Endothelial cell of hepatic sinusoid (primary cell): ENCODE measurements around the gene MAP3K4.

Source experiments
- in situ Hi-C: cut with HindIII; loops from 2 replicates; pipeline ENCODE4 v1.10.0; 2017; ENCODE audit warnings: low sequenced_read_pairs

Gene MAP3K4

DNA sequence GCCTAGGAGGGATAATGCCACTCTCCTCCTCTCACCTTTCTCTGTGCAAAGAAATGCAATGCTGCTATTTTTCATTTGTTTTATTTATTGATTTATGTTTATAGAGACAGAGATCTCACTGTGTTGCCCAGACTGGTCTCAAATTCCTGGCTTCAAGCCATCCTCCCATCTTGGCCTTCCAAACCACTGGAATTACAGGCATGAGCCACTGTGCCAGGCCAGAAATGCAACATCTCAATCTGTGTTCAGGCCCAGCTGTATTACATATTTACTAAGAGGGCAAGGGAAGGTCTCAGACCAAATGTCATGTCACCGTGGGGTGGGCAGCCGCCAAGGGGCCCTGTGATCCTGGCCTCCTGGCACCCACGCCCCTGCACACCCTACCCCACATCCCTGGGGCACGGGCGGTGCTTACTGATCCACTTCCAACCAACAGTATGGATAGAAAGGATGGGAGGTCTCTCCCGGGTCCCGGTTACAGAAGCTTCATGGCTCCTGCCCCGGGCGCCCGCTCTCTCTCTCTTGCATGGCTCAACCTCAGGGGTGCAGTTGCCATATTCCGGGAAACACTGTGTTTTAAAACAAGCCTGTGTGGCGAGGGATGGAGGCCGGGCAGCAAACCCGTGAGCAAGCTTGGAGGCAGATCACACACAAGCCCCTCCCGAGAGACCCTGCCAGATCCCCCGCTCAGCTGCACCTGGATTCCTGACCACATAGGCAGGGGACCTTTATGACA, 170.5 kb downstream of the MAP3K4 start:
- in situ Hi-C loops, result loop anchor here (25.0 kb wide), 1 partner anchor 200 kb away; no protein-coding TSS in a partner anchor

DNA sequence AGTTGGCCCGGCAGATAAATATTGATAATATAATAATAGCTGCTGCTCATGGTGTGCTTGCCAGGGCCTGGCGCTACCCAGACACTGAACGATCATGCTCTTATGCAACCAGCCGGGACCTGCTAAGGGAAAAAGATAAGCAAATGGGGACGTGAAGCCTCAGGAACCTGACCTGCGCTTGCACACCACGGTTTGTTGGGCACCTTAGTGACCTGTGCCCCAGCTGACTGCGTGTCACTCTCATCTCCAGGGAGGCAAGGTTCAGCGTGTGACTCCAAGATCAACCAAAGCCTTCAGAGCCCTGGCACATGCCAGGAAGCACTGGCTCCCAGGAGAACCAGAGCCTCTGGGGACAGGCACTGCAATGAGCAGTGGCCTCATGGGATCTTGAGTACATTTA, 171.2 kb downstream of the MAP3K4 start:
- in situ Hi-C loops, result loop anchor here (25.0 kb wide), 1 partner anchor 200 kb away; no protein-coding TSS in a partner anchor

GRCh38 chr6:161163466-161164181, 172.1 kb downstream of the MAP3K4 start:
- in situ Hi-C loops, result loop anchor here (25.0 kb wide), 1 partner anchor 199 kb away; no protein-coding TSS in a partner anchor

- in situ Hi-C loops, result loop anchor here (25.0 kb wide), 1 partner anchor 198 kb away; no protein-coding TSS in a partner anchor
Measured at GRCh38 chr6:161164182-161164625, 172.6 kb downstream of the MAP3K4 start.

- in situ Hi-C loops, result loop anchor here (25.0 kb wide), 1 partner anchor 196 kb away; no protein-coding TSS in a partner anchor
Measured at GRCh38 chr6:161166176-161166575, 174.6 kb downstream of the MAP3K4 start.

DNA sequence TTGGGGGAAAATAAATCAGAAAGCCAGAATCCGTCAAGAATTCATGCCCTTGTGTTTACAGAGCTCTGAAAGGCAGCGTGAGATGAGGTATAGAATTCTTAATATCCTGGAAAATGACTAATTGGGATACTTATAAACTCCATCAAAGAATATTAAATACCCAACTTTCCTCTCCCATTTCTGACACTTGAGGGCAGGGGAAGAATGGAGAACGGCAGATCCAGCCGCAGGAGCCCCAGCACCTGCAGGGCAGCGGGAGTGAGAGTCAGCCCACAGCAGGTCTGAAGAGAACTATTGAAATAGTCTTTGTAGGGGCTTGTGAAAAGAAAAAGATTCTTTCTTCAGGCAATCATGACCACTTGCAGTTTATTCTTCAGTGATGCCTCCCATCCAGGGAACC, 175.1 kb downstream of the MAP3K4 start:
- in situ Hi-C loops, result loop anchor here (25.0 kb wide), 1 partner anchor 196 kb away; no protein-coding TSS in a partner anchor
